Kidney (tissue), 14 donors: ENCODE data around the gene CTIF. TPM values are rescaled to one million over a fixed set of nuclear protein-coding genes. Genes with fewer than 3 reads are reported as not detected.

ENCODE experiments used
- DNase-seq, 5 donors: peaks; one replicate each; pipeline ENCODE4 v3.0.0-alpha.2; 2013 to 2020
- FAIRE-seq: peaks from 2 replicates; lab custom pipeline; 2012; peaks lifted over from hg19 to GRCh38; lab: Jason Lieb, UNC
- H3K27ac ChIP-seq, 2 donors: one replicate each; pipeline ENCODE4 v1.7.0; 2013; ENCODE audit warnings: low read depth in 2 of 2, low read length in 2 of 2, inconsistent platforms in 1 of 2
- H3K27me3 ChIP-seq: one replicate; pipeline ENCODE4 v1.7.1; 2013; ENCODE audit warnings: low read length, inconsistent platforms; ENCODE audit not compliant: control insufficient read depth, insufficient read depth
- H3K36me3 ChIP-seq, 3 donors: one replicate each; pipeline versions ENCODE4 v1.7.0 to v1.7.1; 2013; ENCODE audit warnings: low read length in 3 of 3, control low read depth in 1 of 3, inconsistent platforms in 1 of 3; ENCODE audit not compliant: insufficient read depth in 3 of 3, control insufficient read depth in 2 of 3
- H3K4me1 ChIP-seq, 3 donors: one replicate each; pipeline versions ENCODE4 v1.7.0 to v1.7.1; 2013; ENCODE audit warnings: low read length in 3 of 3, inconsistent platforms in 1 of 3, low read depth in 1 of 3; ENCODE audit not compliant: control insufficient read depth in 2 of 3, insufficient read depth in 2 of 3
- H3K4me3 ChIP-seq, 3 donors: one replicate each; pipeline versions ENCODE4 v1.7.0 to v1.8.1; 2013; ENCODE audit warnings: low read length in 3 of 3, control low read depth in 1 of 3, inconsistent platforms in 1 of 3
- H3K9ac ChIP-seq, 3 donors: one replicate each; pipeline versions ENCODE4 v1.7.0 to v1.7.1; 2013; ENCODE audit warnings: low read length in 3 of 3, control low read depth in 1 of 3, inconsistent platforms in 1 of 3
- H3K9me3 ChIP-seq, 3 donors: one replicate each; pipeline versions ENCODE4 v1.7.0 to v1.7.1; 2013; ENCODE audit warnings: low read length in 3 of 3, control low read depth in 1 of 3, inconsistent platforms in 1 of 3; ENCODE audit not compliant: control insufficient read depth in 2 of 3, insufficient read depth in 1 of 3
- intact Hi-C: fragments of 100-400 bp; cut with DNase I; formaldehyde crosslinking; loops from one replicate; pipeline ENCODE4 v1.11.1; 2022
- polyA plus RNA-seq: library from polyadenylated mRNA; stranded (reverse); fragments of 350-450 nt; fragmentation: Illumina TruSeq; extraction: RNeasy Lipid Tissue Mini Kit (QIAGEN cat#74804); gene quantifications from one replicate; pipeline ENCODE4 v1.2.3, GENCODE V29; 2014; ENCODE audit warnings: low read depth, low replicate concordance; ENCODE audit not compliant: insufficient read depth
- total RNA-seq: library from RNA; stranded (reverse); fragmentation: NEBNext Ultra II Directional; extraction: Animal tissue kit (Norgen Biotek cat#: 25700); gene quantifications from one replicate; pipeline ENCODE4 v1.2.1, GENCODE V29; 2021
- TF ChIP-seq, protein P1 (sequence below): IDR thresholded peaks from 3 replicates; pipeline ENCODE4 v1.5.1; 2012; ENCODE audit warnings: mild to moderate bottlenecking, moderate library complexity, borderline replicate concordance; ENCODE audit not compliant: insufficient read depth; ENCODE audit errors: extremely low read depth
- donor health status: control.
- donor health status: control.
- donor health status: control.
- donor health status: control.
- donor health status: control.
- donor health status: DM: yes; HTN: yes; CAD: no.
- donor health status: Normal renal cell carcinoma (clear cell type).

CTIF gene
- total and polyA plus RNA-seq, 2 donors from 2014 or later = 37.3 to 41.9 TPM

DNA sequence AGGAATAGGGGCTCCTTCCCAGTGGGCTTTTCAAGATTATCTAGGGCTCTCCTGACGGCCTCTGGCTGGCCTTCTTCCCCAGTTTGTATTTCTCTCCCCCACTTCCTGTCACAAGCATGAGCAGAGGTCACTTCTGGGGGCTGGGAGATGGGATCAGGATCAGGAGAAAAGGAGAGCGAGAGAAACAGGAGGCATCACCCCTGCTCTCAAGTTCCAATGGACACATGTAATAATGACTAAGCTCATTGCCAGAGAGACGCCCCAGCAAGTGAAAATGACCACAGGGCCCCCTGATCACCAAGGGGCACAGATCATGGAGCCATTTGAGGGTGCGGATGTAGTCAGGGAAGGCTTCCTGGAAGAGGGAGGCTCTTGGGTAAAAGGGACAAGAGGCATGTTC, 319.8 kb downstream of the CTIF start:
- Histone ChIP-seq H3K9ac (no peak overlapping the region), H3K36me3 (no peaks in the 10 kb centered on the region), H3K4me3 (no peak overlapping the region), H3K9me3 (no peaks in the 10 kb centered on the region), H3K27me3 (no peaks in the 10 kb centered on the region), H3K27ac (no peak overlapping the region), H3K4me1 (no peaks in the 10 kb centered on the region)
- intact Hi-C loops = no loop called here
- TF ChIP-seq, protein P1, sequence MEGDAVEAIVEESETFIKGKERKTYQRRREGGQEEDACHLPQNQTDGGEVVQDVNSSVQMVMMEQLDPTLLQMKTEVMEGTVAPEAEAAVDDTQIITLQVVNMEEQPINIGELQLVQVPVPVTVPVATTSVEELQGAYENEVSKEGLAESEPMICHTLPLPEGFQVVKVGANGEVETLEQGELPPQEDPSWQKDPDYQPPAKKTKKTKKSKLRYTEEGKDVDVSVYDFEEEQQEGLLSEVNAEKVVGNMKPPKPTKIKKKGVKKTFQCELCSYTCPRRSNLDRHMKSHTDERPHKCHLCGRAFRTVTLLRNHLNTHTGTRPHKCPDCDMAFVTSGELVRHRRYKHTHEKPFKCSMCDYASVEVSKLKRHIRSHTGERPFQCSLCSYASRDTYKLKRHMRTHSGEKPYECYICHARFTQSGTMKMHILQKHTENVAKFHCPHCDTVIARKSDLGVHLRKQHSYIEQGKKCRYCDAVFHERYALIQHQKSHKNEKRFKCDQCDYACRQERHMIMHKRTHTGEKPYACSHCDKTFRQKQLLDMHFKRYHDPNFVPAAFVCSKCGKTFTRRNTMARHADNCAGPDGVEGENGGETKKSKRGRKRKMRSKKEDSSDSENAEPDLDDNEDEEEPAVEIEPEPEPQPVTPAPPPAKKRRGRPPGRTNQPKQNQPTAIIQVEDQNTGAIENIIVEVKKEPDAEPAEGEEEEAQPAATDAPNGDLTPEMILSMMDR = no peak
- no peak for DNase-seq
- no peak for FAIRE-seq

DNA sequence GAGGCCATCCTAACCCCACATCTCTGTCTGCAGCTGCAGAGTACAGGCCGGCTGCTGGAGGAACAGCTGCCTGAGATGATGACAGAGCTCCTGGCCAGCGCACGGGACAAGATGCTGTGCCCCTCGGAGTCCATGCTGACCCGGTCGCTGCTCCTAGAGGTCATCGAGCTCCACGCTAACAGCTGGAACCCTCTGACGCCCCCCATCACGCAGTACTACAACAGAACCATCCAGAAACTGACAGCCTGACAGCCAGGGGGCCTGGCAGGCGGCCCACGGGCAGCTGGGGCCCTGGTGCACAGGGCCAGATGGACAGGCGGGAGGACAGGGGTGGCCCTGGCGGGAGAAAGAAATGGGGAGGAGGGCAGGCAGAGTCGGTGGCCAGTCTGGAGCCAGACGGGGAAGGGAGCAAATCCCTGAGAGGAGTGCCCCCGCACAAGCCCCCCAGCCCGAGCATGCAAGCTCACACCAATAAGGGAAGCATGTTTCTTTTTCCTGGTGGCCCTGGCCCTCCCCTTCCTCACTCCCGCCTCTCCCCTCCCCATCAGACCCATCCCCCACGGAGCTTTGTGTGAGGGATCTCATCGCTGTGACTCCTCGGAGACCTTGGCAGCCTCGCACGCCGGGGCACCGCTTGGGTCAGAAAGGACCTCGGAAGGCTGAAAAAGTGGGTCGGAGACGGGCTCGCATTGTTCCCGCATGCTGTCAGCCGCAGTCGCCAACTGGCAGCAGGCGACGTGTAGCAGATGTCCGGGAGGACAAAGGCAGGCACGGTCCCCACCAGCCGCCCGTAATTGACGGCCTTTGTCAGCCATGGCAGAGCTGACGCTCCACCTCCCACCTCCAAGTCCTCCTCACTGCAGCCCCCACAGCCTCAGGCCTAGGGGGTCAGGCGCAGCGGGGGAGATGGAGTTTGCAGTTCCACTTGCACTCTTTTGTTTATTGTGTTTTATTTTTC, 320.8 kb downstream of the CTIF start:
- H3K4me1 ChIP-seq = no peaks in the 10 kb centered on the region
- peak; percentile 86 to 94 (median 92) for DNase-seq
- TF ChIP-seq, protein P1 = no peak
- FAIRE-seq = no peak
- no peak overlapping the region for H3K9ac ChIP-seq
- H3K9me3 ChIP-seq = no peaks in the 10 kb centered on the region
- no peak overlapping the region for H3K27ac ChIP-seq
- H3K27me3 ChIP-seq = no peaks in the 10 kb centered on the region
- no peak overlapping the region for H3K4me3 ChIP-seq
- intact Hi-C loops = no loop called here
- H3K36me3 ChIP-seq = no peaks in the 10 kb centered on the region

DNA sequence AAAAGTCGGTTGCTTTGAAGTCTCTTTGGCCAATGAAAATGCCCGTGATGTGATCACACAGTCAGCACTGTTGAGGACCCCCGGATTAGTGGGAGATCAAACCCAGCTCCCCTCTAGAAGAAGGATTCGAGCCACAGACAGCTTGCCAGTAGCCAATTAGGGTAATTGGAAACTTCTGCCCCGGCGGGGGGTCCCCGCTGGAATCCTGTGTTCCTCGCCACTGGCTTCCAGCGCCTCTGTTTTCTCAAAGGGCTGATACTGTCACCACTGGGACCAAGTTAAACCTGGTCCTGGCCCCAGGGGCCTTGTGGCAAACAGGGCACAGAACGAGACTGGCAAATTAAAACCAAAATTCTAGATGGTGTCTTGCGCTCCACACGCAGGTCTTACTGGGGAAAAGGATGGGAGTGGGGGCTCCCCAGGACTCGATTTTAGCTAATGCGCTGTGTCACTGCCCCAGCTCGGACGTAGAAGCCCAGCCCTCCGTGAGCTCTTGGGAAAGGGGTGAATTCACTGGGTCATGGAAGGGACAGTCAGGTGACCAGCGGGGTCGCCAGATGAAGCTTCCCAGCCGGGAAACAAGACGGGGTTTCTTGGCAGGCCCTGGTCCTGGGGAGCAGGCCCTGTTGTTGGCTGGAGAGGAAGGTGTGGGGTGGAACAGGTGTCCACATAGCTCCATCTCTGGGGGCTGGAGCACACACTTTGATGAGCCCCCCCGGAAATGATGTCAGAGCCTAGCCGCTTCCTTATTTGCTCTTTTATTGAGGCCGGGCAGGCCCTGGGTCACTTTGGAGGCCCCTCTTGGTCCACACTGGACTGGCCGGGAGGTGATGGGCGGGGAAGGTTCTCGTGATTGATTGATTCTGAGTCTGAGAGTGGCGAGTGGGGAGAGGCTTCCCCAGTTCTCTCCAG, 321.7 kb downstream of the CTIF start:
- no peak for FAIRE-seq
- Histone ChIP-seq H3K4me1 (no peaks in the 10 kb centered on the region), H3K27me3 (no peaks in the 10 kb centered on the region), H3K9ac (no peak overlapping the region), H3K27ac (no peak overlapping the region), H3K36me3 (no peaks in the 10 kb centered on the region), H3K4me3 (no peak overlapping the region), H3K9me3 (no peaks in the 10 kb centered on the region)
- intact Hi-C loops = no loop called here
- DNase-seq = peak in 1 of 5 donors; percentile 59
- TF ChIP-seq, protein P1 = no peak
